ENCODE results near the gene CLIC5. TPM values are rescaled to one million over a fixed set of nuclear protein-coding genes. Genes with fewer than 3 reads are reported as not detected.

Gene CLIC5
- total and polyA plus RNA-seq, 2 donors (not counting 1 experiment from before 2014, with no cell fraction given): 0.96 to 0.97 TPM

- Histone ChIP-seq H3K27me3 (replicated peaks in 1 of 4; ENCODE audit: control extremely low read depth in 1 of 4, control insufficient read depth in 3 of 4, insufficient read depth in 4 of 4, low read length in 3 of 4) (no peaks in the 10 kb centered on the region), H3K4me3 (ENCODE audit: control extremely low read depth in 1 of 5, extremely low read depth in 1 of 5, insufficient read depth in 1 of 5, low read depth in 2 of 5, low read length in 4 of 5) (no peak overlapping the region), H3K27ac (ENCODE audit: low read length in 2 of 2) (no peak overlapping the region), H4K20me1 (ENCODE audit: control insufficient read depth, insufficient read depth, low read length, poor library complexity, severe bottlenecking) (no peaks in the 10 kb centered on the region), H3K9ac (ENCODE audit: low read length) (no peak overlapping the region), H3K4me2 (replicated peaks; ENCODE audit: low read depth, low read length, poor library complexity, severe bottlenecking) (no peak overlapping the region), H3K9me3 (ENCODE audit: control extremely low read depth in 1 of 3, control insufficient read depth in 2 of 3, insufficient read depth in 1 of 3, low read length in 2 of 3) (no peaks in the 10 kb centered on the region), H3K36me3 (replicated peaks in 1 of 2; ENCODE audit: control extremely low read depth in 1 of 2, control insufficient read depth in 1 of 2, extremely low read depth in 1 of 2, insufficient read depth in 2 of 2, low read length in 1 of 2) (no peaks in the 10 kb centered on the region), H2AFZ (ENCODE audit: insufficient read depth, low read depth, low read length, poor library complexity, severe bottlenecking) (no peak overlapping the region), H3K79me2 (ENCODE audit: control insufficient read depth, insufficient read depth, low read length) (no peaks in the 10 kb centered on the region), H3K4me1 (ENCODE audit: control insufficient read depth in 2 of 2, insufficient read depth in 2 of 2, low read length in 2 of 2) (no peaks in the 10 kb centered on the region)
- intact Hi-C loops (cut with micrococcal nuclease): no loop called here
- ATAC-seq (ENCODE audit: low read depth) (no peak), DNase-seq (no peak)
- POLR2A ChIA-PET: no interaction called here
- H3K27ac Mint-ChIP-seq: no peak overlapping the region
- H3K4me1 Mint-ChIP-seq: no peaks in the 10 kb centered on the region
- no peaks in the 10 kb centered on the region for H3K27me3 Mint-ChIP-seq
- no peaks in the 10 kb centered on the region for H3K9me3 Mint-ChIP-seq (ENCODE audit: insufficient read depth)
- no peak overlapping the region for H3K4me3 Mint-ChIP-seq
- TF ChIP-seq CTCF (IDR thresholded peaks at IDR 0.05) (no peak), EZH2 (IDR thresholded peaks at IDR 0.05; ENCODE audit: borderline replicate concordance, insufficient read depth, low read depth, low read length, poor library complexity, severe bottlenecking) (no peak)
- CTCF ChIA-PET: interaction anchor here (1.1 kb wide), 3 partner anchors 11 to 1266 kb away, joined by 3 to 6 read pairs (median 3); no protein-coding TSS in a partner anchor
- 88% methylated on average over 7 of the region's 7 CpGs for WGBS (ENCODE audit: insufficient coverage)
Observed at GRCh38 chr6:45933855-45934254, 81.8 kb downstream of the CLIC5 start.

GRCh38 chr6:45931232-45931631 is 84.4 kb downstream of the CLIC5 start:
- DNase-seq (no peak), ATAC-seq (ENCODE audit: low read depth) (no peak)
- intact Hi-C loops (cut with micrococcal nuclease): loop anchor here (2.0 kb wide), 1 partner anchor 290 kb away; no protein-coding TSS in a partner anchor
- Histone ChIP-seq H3K36me3 (replicated peaks in 1 of 2; ENCODE audit: control extremely low read depth in 1 of 2, control insufficient read depth in 1 of 2, extremely low read depth in 1 of 2, insufficient read depth in 2 of 2, low read length in 1 of 2) (no peaks in the 10 kb centered on the region), H3K4me2 (replicated peaks; ENCODE audit: low read depth, low read length, poor library complexity, severe bottlenecking) (no peak overlapping the region), H3K9me3 (ENCODE audit: control extremely low read depth in 1 of 3, control insufficient read depth in 2 of 3, insufficient read depth in 1 of 3, low read length in 2 of 3) (no peaks in the 10 kb centered on the region), H3K4me1 (ENCODE audit: control insufficient read depth in 2 of 2, insufficient read depth in 2 of 2, low read length in 2 of 2) (no peaks in the 10 kb centered on the region), H3K27ac (ENCODE audit: low read length in 2 of 2) (no peak overlapping the region), H3K4me3 (ENCODE audit: control extremely low read depth in 1 of 5, extremely low read depth in 1 of 5, insufficient read depth in 1 of 5, low read depth in 2 of 5, low read length in 4 of 5) (no peak overlapping the region), H4K20me1 (ENCODE audit: control insufficient read depth, insufficient read depth, low read length, poor library complexity, severe bottlenecking) (no peaks in the 10 kb centered on the region), H3K9ac (ENCODE audit: low read length) (no peak overlapping the region), H3K27me3 (replicated peaks in 1 of 4; ENCODE audit: control extremely low read depth in 1 of 4, control insufficient read depth in 3 of 4, insufficient read depth in 4 of 4, low read length in 3 of 4) (no peaks in the 10 kb centered on the region), H2AFZ (ENCODE audit: insufficient read depth, low read depth, low read length, poor library complexity, severe bottlenecking) (no peak overlapping the region), H3K79me2 (ENCODE audit: control insufficient read depth, insufficient read depth, low read length) (no peaks in the 10 kb centered on the region)
- Mint-ChIP-seq H3K27ac (no peak overlapping the region), H3K27me3 (no peaks in the 10 kb centered on the region), H3K9me3 (ENCODE audit: insufficient read depth) (no peaks in the 10 kb centered on the region), H3K4me3 (no peak overlapping the region), H3K4me1 (no peaks in the 10 kb centered on the region)
- ChIA-PET CTCF (interaction anchor here (0.9 to 2.3 kb wide), 19 partner anchors 8 to 1456 kb away, joined by 3 to 34 read pairs (median 5); no protein-coding TSS in a partner anchor), POLR2A (no interaction called here)
- WGBS (ENCODE audit: insufficient coverage): no CpG with 5 or more reads among the region's 1 CpG
- TF ChIP-seq CTCF (IDR thresholded peaks at IDR 0.05): no peak
- TF ChIP-seq EZH2 (IDR thresholded peaks at IDR 0.05; ENCODE audit: borderline replicate concordance, insufficient read depth, low read depth, low read length, poor library complexity, severe bottlenecking): no peak

Data from B cell (primary cell).